ENCODE measurements around the gene USP48.

The USP48 gene

GRCh38 chr1:21641967-21642739, 140.8 kb downstream of the USP48 start:
- peaks cover 7% of the 10 kb centered on the region for H3K4me1 ChIP-seq (ENCODE audit: control insufficient read depth, insufficient read depth, low read length)
- no peak overlapping the region for H3K4me2 ChIP-seq (ENCODE audit: low read length)
- no peaks in the 10 kb centered on the region for H3K9me3 ChIP-seq (replicated peaks; ENCODE audit: low read length)
- H3K9ac ChIP-seq (ENCODE audit: low read depth, low read length) = no peak overlapping the region
- no peaks in the 10 kb centered on the region for H3K36me3 ChIP-seq (ENCODE audit: insufficient read depth, low read length)
- peaks cover 25% of the 10 kb centered on the region for H3K27me3 ChIP-seq (ENCODE audit: control insufficient read depth, insufficient read depth, low read length)
- H3K4me3 ChIP-seq (ENCODE audit: low read length) = no peak overlapping the region

DNA sequence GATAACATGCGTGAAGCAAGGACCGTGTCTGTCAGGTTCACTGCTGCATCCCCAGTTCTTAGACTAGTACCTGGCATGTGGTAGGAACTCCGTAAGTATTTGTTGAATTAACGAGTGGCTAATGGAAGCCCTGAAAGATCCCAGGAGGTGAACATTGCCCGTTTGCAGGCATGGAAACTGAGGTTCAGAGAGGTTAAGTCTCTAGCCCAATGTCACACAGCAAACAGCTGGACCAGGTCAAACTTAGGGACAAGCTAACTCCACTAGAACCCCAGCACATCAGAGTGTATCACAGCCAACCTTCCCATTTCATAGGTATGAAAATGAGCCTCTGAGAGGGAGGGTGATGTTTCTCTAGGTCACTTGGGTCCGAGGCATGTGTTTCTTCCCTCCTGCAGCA, 141.4 kb downstream of the USP48 start:
- Histone ChIP-seq H3K9me3 (replicated peaks; ENCODE audit: low read length) (no peaks in the 10 kb centered on the region), H3K4me1 (ENCODE audit: control insufficient read depth, insufficient read depth, low read length) (peaks cover 7% of the 10 kb centered on the region), H3K27me3 (ENCODE audit: control insufficient read depth, insufficient read depth, low read length) (peaks cover 25% of the 10 kb centered on the region), H3K4me2 (ENCODE audit: low read length) (no peak overlapping the region), H3K9ac (ENCODE audit: low read depth, low read length) (no peak overlapping the region), H3K36me3 (ENCODE audit: insufficient read depth, low read length) (no peaks in the 10 kb centered on the region), H3K4me3 (ENCODE audit: low read length) (no peak overlapping the region)

- no peaks in the 10 kb centered on the region for H3K9me3 ChIP-seq (replicated peaks; ENCODE audit: low read length)
- peaks cover 7% of the 10 kb centered on the region for H3K4me1 ChIP-seq (ENCODE audit: control insufficient read depth, insufficient read depth, low read length)
- H3K4me2 ChIP-seq (ENCODE audit: low read length) = no peak overlapping the region
- H3K36me3 ChIP-seq (ENCODE audit: insufficient read depth, low read length) = no peaks in the 10 kb centered on the region
- no peak overlapping the region for H3K4me3 ChIP-seq (ENCODE audit: low read length)
- no peak overlapping the region for H3K9ac ChIP-seq (ENCODE audit: low read depth, low read length)
- H3K27me3 ChIP-seq (ENCODE audit: control insufficient read depth, insufficient read depth, low read length) = peaks cover 28% of the 10 kb centered on the region
These were observed 141.9 kb downstream of the USP48 start for GRCh38 chr1:21641076-21641475.

DNA sequence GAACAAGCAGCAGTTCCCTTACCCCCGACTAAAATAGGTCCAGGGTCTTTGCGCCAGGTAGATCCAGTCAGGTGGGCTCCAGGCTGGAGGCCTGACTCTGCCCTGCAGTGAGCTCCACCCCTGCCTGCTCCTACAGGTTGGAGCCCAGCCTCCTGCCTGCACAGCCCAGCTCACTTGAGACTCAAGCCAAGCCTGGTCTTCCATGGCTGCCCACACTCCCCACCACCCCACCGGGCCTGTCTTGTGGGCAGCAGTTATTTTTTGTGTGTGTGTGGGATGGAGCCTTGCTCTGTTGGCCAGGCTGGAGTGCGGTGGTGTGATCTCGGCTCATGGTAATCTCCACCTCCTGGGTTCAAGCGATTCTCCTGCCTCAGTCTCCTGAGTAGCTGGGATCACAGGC, 142.3 kb downstream of the USP48 start:
- H3K9ac ChIP-seq (ENCODE audit: low read depth, low read length) = no peak overlapping the region
- peaks cover 7% of the 10 kb centered on the region for H3K4me1 ChIP-seq (ENCODE audit: control insufficient read depth, insufficient read depth, low read length)

GRCh38 chr1:21639594-21640041, 143.3 kb downstream of the USP48 start:
- no peak overlapping the region for H3K9ac ChIP-seq (ENCODE audit: low read depth, low read length)
- H3K4me1 ChIP-seq (ENCODE audit: control insufficient read depth, insufficient read depth, low read length) = peaks cover 7% of the 10 kb centered on the region
- no peaks in the 10 kb centered on the region for H3K36me3 ChIP-seq (ENCODE audit: insufficient read depth, low read length)

More for the DNA sequence above, 142.3 kb downstream of the USP48 start:
- Histone ChIP-seq H3K27me3 (ENCODE audit: control insufficient read depth, insufficient read depth, low read length) (peaks cover 32% of the 10 kb centered on the region), H3K9me3 (replicated peaks; ENCODE audit: low read length) (no peaks in the 10 kb centered on the region), H3K4me3 (ENCODE audit: low read length) (no peak overlapping the region), H3K4me2 (ENCODE audit: low read length) (no peak overlapping the region), H3K36me3 (ENCODE audit: insufficient read depth, low read length) (no peaks in the 10 kb centered on the region)

GRCh38 chr1:21638531-21639341, 144.2 kb downstream of the USP48 start:
- peaks cover 39% of the 10 kb centered on the region for H3K27me3 ChIP-seq (ENCODE audit: control insufficient read depth, insufficient read depth, low read length)
- H3K4me3 ChIP-seq (ENCODE audit: low read length) = no peak overlapping the region
- H3K4me2 ChIP-seq (ENCODE audit: low read length) = no peak overlapping the region
- H3K9ac ChIP-seq (ENCODE audit: low read depth, low read length) = no peak overlapping the region
- no peaks in the 10 kb centered on the region for H3K9me3 ChIP-seq (replicated peaks; ENCODE audit: low read length)
- peaks cover 7% of the 10 kb centered on the region for H3K4me1 ChIP-seq (ENCODE audit: control insufficient read depth, insufficient read depth, low read length)
- no peaks in the 10 kb centered on the region for H3K36me3 ChIP-seq (ENCODE audit: insufficient read depth, low read length)

More at GRCh38 chr1:21639594-21640041, 143.3 kb downstream of the USP48 start:
- Histone ChIP-seq H3K4me3 (ENCODE audit: low read length) (no peak overlapping the region), H3K9me3 (replicated peaks; ENCODE audit: low read length) (no peaks in the 10 kb centered on the region), H3K27me3 (ENCODE audit: control insufficient read depth, insufficient read depth, low read length) (peaks cover 39% of the 10 kb centered on the region), H3K4me2 (ENCODE audit: low read length) (no peak overlapping the region)

DNA sequence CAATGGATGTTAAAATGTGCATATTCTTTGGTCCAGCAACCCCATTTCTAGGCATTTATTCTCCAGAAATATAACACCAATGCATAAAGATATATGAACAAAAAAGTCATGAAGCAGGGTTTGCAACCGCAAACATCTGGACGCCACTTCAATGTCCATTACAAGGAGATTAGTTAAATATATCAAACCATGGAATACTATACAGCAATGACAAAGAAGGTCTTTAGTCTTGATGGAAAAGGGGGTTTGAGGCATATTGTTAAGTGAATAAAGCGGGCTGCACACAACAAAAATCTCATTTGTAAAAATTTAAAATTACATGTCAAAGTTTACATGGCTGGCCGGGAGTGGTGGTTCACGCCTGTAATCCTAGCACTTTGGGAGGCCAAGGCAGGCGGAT, 145.4 kb downstream of the USP48 start:
- no peak overlapping the region for H3K4me2 ChIP-seq (ENCODE audit: low read length)
- peaks cover 43% of the 10 kb centered on the region for H3K27me3 ChIP-seq (ENCODE audit: control insufficient read depth, insufficient read depth, low read length)
- peaks cover 7% of the 10 kb centered on the region for H3K4me1 ChIP-seq (ENCODE audit: control insufficient read depth, insufficient read depth, low read length)
- H3K9me3 ChIP-seq (replicated peaks; ENCODE audit: low read length) = no peaks in the 10 kb centered on the region
- H3K36me3 ChIP-seq (ENCODE audit: insufficient read depth, low read length) = no peaks in the 10 kb centered on the region
- H3K9ac ChIP-seq (ENCODE audit: low read depth, low read length) = no peak overlapping the region
- H3K4me3 ChIP-seq (ENCODE audit: low read length) = no peak overlapping the region

GRCh38 chr1:21636029-21636428, 146.9 kb downstream of the USP48 start:
- peaks cover 7% of the 10 kb centered on the region for H3K4me1 ChIP-seq (ENCODE audit: control insufficient read depth, insufficient read depth, low read length)
- no peaks in the 10 kb centered on the region for H3K36me3 ChIP-seq (ENCODE audit: insufficient read depth, low read length)
- H3K27me3 ChIP-seq (ENCODE audit: control insufficient read depth, insufficient read depth, low read length) = peaks cover 56% of the 10 kb centered on the region
- no peak overlapping the region for H3K4me2 ChIP-seq (ENCODE audit: low read length)
- H3K4me3 ChIP-seq (ENCODE audit: low read length) = no peak overlapping the region
- H3K9me3 ChIP-seq (replicated peaks; ENCODE audit: low read length) = no peaks in the 10 kb centered on the region
- no peak overlapping the region for H3K9ac ChIP-seq (ENCODE audit: low read depth, low read length)

DNA sequence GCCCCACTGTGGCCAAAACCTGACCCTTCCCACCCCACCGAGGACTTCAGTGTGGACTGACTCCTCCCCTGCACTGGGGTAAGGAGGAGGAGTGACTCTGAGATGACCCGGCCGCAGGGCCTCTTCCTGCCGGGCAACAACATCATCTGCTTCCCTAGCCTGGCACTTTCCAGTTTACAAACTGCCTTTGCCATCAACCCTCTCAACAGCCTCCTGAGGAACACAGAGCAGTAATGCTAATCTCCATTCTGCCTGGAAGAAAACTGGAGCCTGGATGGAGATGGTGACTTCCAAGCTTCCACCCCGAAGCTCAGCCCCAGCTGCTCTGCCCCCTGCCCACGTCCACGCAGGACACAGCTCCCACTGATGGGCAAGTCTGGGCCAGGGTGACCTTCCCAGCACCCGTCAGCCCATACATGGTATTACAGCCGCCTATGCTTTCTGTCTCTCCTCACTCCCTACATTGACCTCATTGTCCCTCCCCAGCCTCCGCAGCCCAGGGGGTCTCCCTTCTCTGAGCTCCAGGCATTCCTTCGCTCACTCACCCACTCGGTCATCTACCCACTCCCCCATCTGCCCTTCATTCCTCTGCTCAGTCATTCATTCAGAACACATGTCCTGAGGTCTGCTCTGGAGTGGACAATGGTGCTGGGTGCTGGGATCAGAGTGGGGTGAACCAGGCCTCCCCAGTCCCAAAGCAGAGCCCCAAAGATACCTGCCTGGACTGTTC, 148.0 kb downstream of the USP48 start:
- no peaks in the 10 kb centered on the region for H3K36me3 ChIP-seq (ENCODE audit: insufficient read depth, low read length)
- no peaks in the 10 kb centered on the region for H3K9me3 ChIP-seq (replicated peaks; ENCODE audit: low read length)
- H3K9ac ChIP-seq (ENCODE audit: low read depth, low read length) = no peak overlapping the region
- no peak overlapping the region for H3K4me3 ChIP-seq (ENCODE audit: low read length)
- peaks cover 62% of the 10 kb centered on the region for H3K27me3 ChIP-seq (ENCODE audit: control insufficient read depth, insufficient read depth, low read length)
- peaks cover 7% of the 10 kb centered on the region for H3K4me1 ChIP-seq (ENCODE audit: control insufficient read depth, insufficient read depth, low read length)
- H3K4me2 ChIP-seq (ENCODE audit: low read length) = no peak overlapping the region

DNA sequence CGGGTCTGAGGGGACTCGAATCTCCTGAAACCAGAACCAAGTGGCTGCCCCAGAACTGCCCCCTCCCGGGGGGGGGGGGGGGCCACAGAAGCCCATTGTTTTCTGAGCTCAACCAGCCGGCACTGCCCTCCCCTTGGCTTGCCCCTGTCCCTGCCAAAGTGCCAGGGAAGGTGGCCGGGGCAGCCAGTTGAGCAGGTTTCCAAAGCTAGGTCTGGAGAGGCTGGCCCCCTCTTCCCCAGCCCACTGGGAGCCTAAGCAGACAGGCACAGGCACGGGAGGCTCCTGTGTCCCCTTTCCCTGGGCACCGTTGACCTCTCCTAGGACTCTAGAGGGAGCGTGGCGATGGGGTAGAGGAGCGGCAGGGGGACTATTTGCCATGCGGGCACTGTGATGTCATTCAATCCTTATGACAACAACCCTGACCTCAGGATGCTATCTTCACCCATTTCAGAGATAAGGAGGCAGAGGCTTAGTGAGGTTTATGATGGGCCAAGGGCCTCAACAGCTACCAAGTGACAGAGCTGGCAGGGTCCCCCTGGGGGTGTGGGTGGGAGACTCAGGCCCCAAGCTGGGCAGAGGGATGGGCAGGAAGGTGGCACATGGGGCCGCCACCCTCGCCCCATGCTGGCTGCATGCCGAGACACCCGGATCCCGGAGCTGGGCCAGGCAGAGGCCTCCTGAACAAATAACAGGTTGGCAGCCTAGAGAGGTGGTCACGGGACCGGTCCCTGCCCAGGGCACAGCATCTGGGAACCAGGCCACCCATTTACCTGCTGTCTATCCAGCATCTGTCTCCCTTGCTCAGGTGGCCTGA, 148.8 kb downstream of the USP48 start:
- Histone ChIP-seq H3K4me2 (ENCODE audit: low read length) (no peak overlapping the region), H3K27me3 (ENCODE audit: control insufficient read depth, insufficient read depth, low read length) (peaks cover 64% of the 10 kb centered on the region), H3K9ac (ENCODE audit: low read depth, low read length) (no peak overlapping the region)

More for the DNA sequence above, 148.8 kb downstream of the USP48 start:
- Histone ChIP-seq H3K9me3 (replicated peaks; ENCODE audit: low read length) (no peaks in the 10 kb centered on the region), H3K36me3 (ENCODE audit: insufficient read depth, low read length) (no peaks in the 10 kb centered on the region), H3K4me3 (ENCODE audit: low read length) (no peak overlapping the region), H3K4me1 (ENCODE audit: control insufficient read depth, insufficient read depth, low read length) (peaks cover 7% of the 10 kb centered on the region)
